Measurements from ENCODE around the gene CYCS.

DNA sequence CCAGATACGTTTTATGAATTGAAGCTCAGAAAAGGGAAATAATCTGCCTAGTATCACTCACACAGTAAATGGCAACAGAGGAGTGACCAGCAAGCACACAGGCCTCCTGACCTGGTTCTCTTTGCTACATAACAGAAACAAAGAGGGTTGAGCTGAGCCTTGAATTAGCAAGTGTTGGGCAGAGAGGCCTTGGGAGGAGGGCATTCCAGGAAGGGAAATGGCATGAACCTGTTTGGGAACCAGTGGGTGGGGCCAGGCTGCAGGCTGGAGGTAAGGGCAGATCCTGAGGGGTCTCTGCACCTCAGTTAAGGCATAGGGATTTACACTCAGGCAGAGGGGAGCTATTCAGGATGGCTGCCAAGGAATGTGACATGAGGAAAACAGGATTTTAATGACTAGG is 24.8 kb upstream of the CYCS start:
- TF ChIP-seq, protein P1, sequence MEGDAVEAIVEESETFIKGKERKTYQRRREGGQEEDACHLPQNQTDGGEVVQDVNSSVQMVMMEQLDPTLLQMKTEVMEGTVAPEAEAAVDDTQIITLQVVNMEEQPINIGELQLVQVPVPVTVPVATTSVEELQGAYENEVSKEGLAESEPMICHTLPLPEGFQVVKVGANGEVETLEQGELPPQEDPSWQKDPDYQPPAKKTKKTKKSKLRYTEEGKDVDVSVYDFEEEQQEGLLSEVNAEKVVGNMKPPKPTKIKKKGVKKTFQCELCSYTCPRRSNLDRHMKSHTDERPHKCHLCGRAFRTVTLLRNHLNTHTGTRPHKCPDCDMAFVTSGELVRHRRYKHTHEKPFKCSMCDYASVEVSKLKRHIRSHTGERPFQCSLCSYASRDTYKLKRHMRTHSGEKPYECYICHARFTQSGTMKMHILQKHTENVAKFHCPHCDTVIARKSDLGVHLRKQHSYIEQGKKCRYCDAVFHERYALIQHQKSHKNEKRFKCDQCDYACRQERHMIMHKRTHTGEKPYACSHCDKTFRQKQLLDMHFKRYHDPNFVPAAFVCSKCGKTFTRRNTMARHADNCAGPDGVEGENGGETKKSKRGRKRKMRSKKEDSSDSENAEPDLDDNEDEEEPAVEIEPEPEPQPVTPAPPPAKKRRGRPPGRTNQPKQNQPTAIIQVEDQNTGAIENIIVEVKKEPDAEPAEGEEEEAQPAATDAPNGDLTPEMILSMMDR (IDR thresholded peaks at IDR 0.05; ENCODE audit: low read length), result no peak
- TF ChIP-seq EZH2phosphoT487 (IDR thresholded peaks at IDR 0.05; ENCODE audit: low read length), result no peak

Measured in MM.1S (cell line).